D721Med (cell line): ENCODE data around the gene UNC93B1.
A peak's percentile ranks its signal among the peaks of the same experiment; 100 is the strongest.
"Not testable (repeated sequence)": the region's sequence is repeated elsewhere in the genome, so short reads cannot be mapped to it uniquely, and the experiment has no call there.

Experiments
- DNase-seq: peaks from one replicate; pipeline ENCODE4 v3.0.0; 2011; ENCODE audit warnings: low spot score; ENCODE audit not compliant: insufficient read length
- FAIRE-seq: peaks from 2 replicates; lab custom pipeline; 2011; peaks lifted over from hg19 to GRCh38; lab: Jason Lieb, UNC
- CTCF ChIP-seq: IDR thresholded peaks from 2 replicates; pipeline ENCODE4 v1.5.1; 2012; ENCODE audit warnings: mild to moderate bottlenecking, control low read depth; ENCODE audit not compliant: insufficient read depth; ENCODE audit errors: missing control alignments

UNC93B1 gene

GRCh38 chr11:67983951-67984350, 19.9 kb downstream of the UNC93B1 start:
- DNase-seq (no peak), FAIRE-seq (no peak)
- TF ChIP-seq CTCF = no peak

GRCh38 chr11:67982255-67982857, 21.5 kb downstream of the UNC93B1 start:
- FAIRE-seq, DNase-seq: not testable (repeated sequence)

- not testable (repeated sequence) for DNase-seq, FAIRE-seq
Measured at GRCh38 chr11:67981226-67981625, 22.7 kb downstream of the UNC93B1 start.

GRCh38 chr11:67978766-67979418, 25.0 kb downstream of the UNC93B1 start:
- not testable (repeated sequence) for DNase-seq, FAIRE-seq

- FAIRE-seq, DNase-seq: not testable (repeated sequence)
Measured at GRCh38 chr11:67974746-67975145, 29.2 kb downstream of the UNC93B1 start.

GRCh38 chr11:67965830-67966348, 38.0 kb downstream of the UNC93B1 start:
- not testable (repeated sequence) for DNase-seq

GRCh38 chr11:67964746-67965145, 39.2 kb downstream of the UNC93B1 start:
- DNase-seq, FAIRE-seq: not testable (repeated sequence)

More at GRCh38 chr11:67965830-67966348, 38.0 kb downstream of the UNC93B1 start:
- FAIRE-seq = not testable (repeated sequence)

GRCh38 chr11:67963879-67964278, 40.0 kb downstream of the UNC93B1 start:
- FAIRE-seq, DNase-seq: not testable (repeated sequence)

- not testable (repeated sequence) for FAIRE-seq
Measured at GRCh38 chr11:67963217-67963616, 40.7 kb downstream of the UNC93B1 start.

GRCh38 chr11:67956236-67956635, 47.7 kb downstream of the UNC93B1 start:
- not testable (repeated sequence) for DNase-seq, FAIRE-seq

More at GRCh38 chr11:67963217-67963616, 40.7 kb downstream of the UNC93B1 start:
- not testable (repeated sequence) for DNase-seq

- not testable (repeated sequence) for FAIRE-seq
- DNase-seq = peak; percentile 72
- TF ChIP-seq CTCF = peak; percentile 50
Measured at GRCh38 chr11:67955461-67956007, 48.4 kb downstream of the UNC93B1 start.

GRCh38 chr11:67954971-67955370, 48.9 kb downstream of the UNC93B1 start:
- FAIRE-seq = not testable (repeated sequence)

GRCh38 chr11:67954251-67954650, 49.6 kb downstream of the UNC93B1 start:
- FAIRE-seq, DNase-seq: not testable (repeated sequence)

More at GRCh38 chr11:67954971-67955370, 48.9 kb downstream of the UNC93B1 start:
- not testable (repeated sequence) for DNase-seq

GRCh38 chr11:67950705-67951104, 53.2 kb downstream of the UNC93B1 start:
- not testable (repeated sequence) for DNase-seq, FAIRE-seq

- not testable (repeated sequence) for DNase-seq, FAIRE-seq
Measured at GRCh38 chr11:67947785-67948184, 56.1 kb downstream of the UNC93B1 start.

GRCh38 chr11:67946403-67946802, 57.5 kb downstream of the UNC93B1 start:
- not testable (repeated sequence) for FAIRE-seq, DNase-seq

GRCh38 chr11:67943406-67943805, 60.5 kb downstream of the UNC93B1 start:
- FAIRE-seq, DNase-seq: not testable (repeated sequence)
